H1 (cell line): ENCODE measurements around the gene ZNF385C. TPM values are rescaled to one million over a fixed set of nuclear protein-coding genes. Genes with fewer than 3 reads are reported as not detected.

Experiments
- CTCF ChIA-PET: fragments of 300-600 bp; sonication (Branson Sonifier 250); formaldehyde crosslinking; loops from one replicate; lab custom pipeline; 2021; ENCODE audit not compliant: partially characterized antibody; lab: Charles Lee
- POLR2A ChIA-PET: fragments of 300-600 bp; sonication (Branson Sonifier 250); formaldehyde crosslinking; loops from one replicate; lab custom pipeline; 2021; ENCODE audit warnings: inconsistent platforms; ENCODE audit not compliant: partially characterized antibody; lab: Charles Lee
- DNase-seq, 2 experiments: peaks; one replicate each; pipeline versions ENCODE4 v3.0.0 to v3.0.0-alpha.2; 2010 to 2022; ENCODE audit warnings: low spot score in 2 of 2, low read depth in 1 of 2, mixed read lengths in 1 of 2
- FAIRE-seq: peaks from 2 replicates; lab custom pipeline; 2011; peaks lifted over from hg19 to GRCh38; lab: Jason Lieb, UNC
- H2AFZ ChIP-seq: 2 replicates; pipeline ENCODE4 v1.8.1; 2012; ENCODE audit warnings: low read length, inconsistent platforms
- H2AK5ac ChIP-seq: 2 replicates; pipeline ENCODE4 v1.6.1; 2013; ENCODE audit warnings: low read depth, low read length
- H2BK120ac ChIP-seq: replicated peaks from 2 replicates; pipeline ENCODE3; 2013; ENCODE audit warnings: low read depth, low read length, inconsistent platforms
- H2BK12ac ChIP-seq: 2 replicates; pipeline ENCODE4 v1.6.1; 2013; ENCODE audit warnings: low read depth, low read length
- H2BK15ac ChIP-seq: 2 replicates; pipeline ENCODE4 v1.6.1; 2013; ENCODE audit warnings: low read length
- H2BK20ac ChIP-seq: 2 replicates; pipeline ENCODE4 v1.6.1; 2013; ENCODE audit warnings: low read length
- H2BK5ac ChIP-seq: 2 replicates; pipeline ENCODE4 v1.6.1; 2013; ENCODE audit warnings: low read depth, low read length
- H3K14ac ChIP-seq: 2 replicates; pipeline ENCODE4 v1.6.1; 2013; ENCODE audit warnings: inconsistent platforms; ENCODE audit not compliant: insufficient read length
- H3K18ac ChIP-seq: 2 replicates; pipeline ENCODE4 v1.6.1; 2013; ENCODE audit warnings: low read length; ENCODE audit errors: extremely low read depth
- H3K23ac ChIP-seq: 2 replicates; pipeline ENCODE4 v1.6.1; 2013; ENCODE audit warnings: inconsistent platforms; ENCODE audit not compliant: insufficient read length
- H3K23me2 ChIP-seq: 2 replicates; pipeline ENCODE4 v1.6.1; 2013; ENCODE audit warnings: low read depth, low read length
- H3K27ac ChIP-seq: 2 replicates; pipeline ENCODE4 v1.6.1; 2011; ENCODE audit warnings: low read depth, low read length, inconsistent platforms
- H3K27me3 ChIP-seq, 4 experiments: replicated peaks in 1 of 4; 1 replicate in 1 of 4; 2 replicates in 3 of 4; pipeline versions ENCODE4 v1.6.1 to v1.8.1; 2011 to 2013; ENCODE audit warnings: low read length in 3 of 4, mild to moderate bottlenecking in 3 of 4, inconsistent platforms in 2 of 4, mixed read lengths in 2 of 4, moderate library complexity in 1 of 4; ENCODE audit not compliant: control insufficient read depth in 3 of 4, insufficient read depth in 3 of 4; ENCODE audit errors: extremely low read depth in 1 of 4
- H3K36me3 ChIP-seq, 4 experiments: 2 replicates each; pipeline versions ENCODE4 v1.6.1 to v1.8.1; 2011 to 2013; ENCODE audit warnings: mild to moderate bottlenecking in 4 of 4, low read length in 3 of 4, moderate library complexity in 2 of 4, control low read depth in 1 of 4, inconsistent platforms in 1 of 4; ENCODE audit not compliant: insufficient read depth in 4 of 4, control insufficient read depth in 2 of 4
- H3K4ac ChIP-seq: replicated peaks from 2 replicates; pipeline ENCODE3; 2013; ENCODE audit warnings: low read length, low read depth, mixed read lengths, inconsistent platforms; ENCODE audit not compliant: insufficient read length
- H3K4me1 ChIP-seq, 4 experiments: replicated peaks in 1 of 4; 1 replicate in 1 of 4; 2 replicates in 3 of 4; pipeline versions ENCODE4 v1.6.1 to v1.8.1; 2011 to 2013; ENCODE audit warnings: low read length in 3 of 4, inconsistent platforms in 2 of 4, mixed read lengths in 1 of 4; ENCODE audit not compliant: insufficient read depth in 4 of 4, control insufficient read depth in 3 of 4
- H3K4me2 ChIP-seq, 2 experiments: 2 replicates each; pipeline versions ENCODE4 v1.6.1 to v1.8.1; 2011 to 2013; ENCODE audit warnings: low read depth in 2 of 2, low read length in 2 of 2, control low read depth in 1 of 2, inconsistent platforms in 1 of 2, mild to moderate bottlenecking in 1 of 2; ENCODE audit not compliant: insufficient read depth in 1 of 2
- H3K4me3 ChIP-seq, 4 experiments: fragments of 200-600, 300-600 bp in 1 of 4; sonication (generic), shearing (Covaris generic), sonication (Bioruptor Twin) in 1 of 4; 2 replicates each; pipeline versions ENCODE4 v1.5.1 to v1.8.1; 2011 to 2016; ENCODE audit warnings: low read length in 4 of 4, low read depth in 3 of 4, control low read depth in 2 of 4, inconsistent platforms in 2 of 4, mild to moderate bottlenecking in 2 of 4, mixed read lengths in 1 of 4, moderate library complexity in 1 of 4; ENCODE audit not compliant: insufficient read depth in 2 of 4; ENCODE audit errors: extremely low read depth in 1 of 4
- H3K56ac ChIP-seq: replicated peaks from 2 replicates; pipeline ENCODE3; 2013; ENCODE audit warnings: low read depth, mild to moderate bottlenecking, mixed read lengths, low read length, inconsistent platforms; ENCODE audit not compliant: insufficient read length
- H3K79me1 ChIP-seq: 2 replicates; pipeline ENCODE4 v1.6.1; 2013; ENCODE audit warnings: low read depth, low read length, control low read depth
- H3K79me2 ChIP-seq, 2 experiments: 2 replicates each; pipeline versions ENCODE4 v1.6.1 to v1.8.1; 2012 to 2013; ENCODE audit warnings: low read length in 2 of 2, mild to moderate bottlenecking in 2 of 2, inconsistent platforms in 1 of 2; ENCODE audit not compliant: insufficient read depth in 2 of 2, control insufficient read depth in 1 of 2
- H3K9ac ChIP-seq, 4 experiments: replicated peaks in 1 of 4; 1 replicate in 1 of 4; 2 replicates in 3 of 4; pipeline versions ENCODE4 v1.6.1 to v1.8.1; 2011 to 2013; ENCODE audit warnings: low read depth in 3 of 4, low read length in 3 of 4, control low read depth in 2 of 4, mild to moderate bottlenecking in 2 of 4, moderate library complexity in 2 of 4, inconsistent platforms in 1 of 4; ENCODE audit errors: extremely low read depth in 1 of 4
- H3K9me3 ChIP-seq, 2 experiments: 2 replicates each; pipeline versions ENCODE4 v1.6.1 to v1.8.1; 2012 to 2013; ENCODE audit warnings: mild to moderate bottlenecking in 2 of 2, moderate library complexity in 2 of 2, control low read depth in 1 of 2, inconsistent platforms in 1 of 2, low read depth in 1 of 2, low read length in 1 of 2, mixed read lengths in 1 of 2; ENCODE audit not compliant: insufficient read depth in 2 of 2
- H4K20me1 ChIP-seq, 2 experiments: replicated peaks in 1 of 2; 2 replicates each; pipeline versions ENCODE3 to v1.8.1; 2011 to 2013; ENCODE audit warnings: inconsistent platforms in 2 of 2, low read length in 2 of 2, mild to moderate bottlenecking in 1 of 2; ENCODE audit not compliant: insufficient read depth in 2 of 2, control insufficient read depth in 1 of 2
- H4K5ac ChIP-seq: 2 replicates; pipeline ENCODE4 v1.6.1; 2013; ENCODE audit warnings: low read length, low read depth, mixed read lengths, inconsistent platforms; ENCODE audit not compliant: insufficient read length
- H4K8ac ChIP-seq: 2 replicates; pipeline ENCODE4 v1.8.0; 2013; ENCODE audit warnings: mild to moderate bottlenecking, moderate library complexity, low read length, inconsistent platforms; ENCODE audit not compliant: insufficient read depth; ENCODE audit errors: extremely low read depth
- H4K91ac ChIP-seq: replicated peaks from 2 replicates; pipeline ENCODE3; 2013; ENCODE audit warnings: low read length, mixed read lengths, inconsistent platforms; ENCODE audit not compliant: insufficient read length
- NANOG ChIP-seq: IDR thresholded peaks from 2 replicates; pipeline ENCODE4 v1.6.1; 2011; ENCODE audit warnings: low read length, low read depth, mild to moderate bottlenecking, inconsistent platforms; ENCODE audit not compliant: insufficient read depth, poor library complexity, severe bottlenecking
- NRF1 ChIP-seq: IDR thresholded peaks from 2 replicates; pipeline ENCODE4 v1.6.1; 2011; ENCODE audit warnings: mild to moderate bottlenecking, low read depth, low read length, improper control_type of control experiment
- PHF8 ChIP-seq: fragments of 200-600 bp; sonication (generic); conservative IDR thresholded peaks from 2 replicates; pipeline ENCODE4 v1.7.1; 2012; ENCODE audit warnings: low read depth, mild to moderate bottlenecking, inconsistent platforms, low read length, moderate library complexity
- POLR2AphosphoS5 ChIP-seq: IDR thresholded peaks from 2 replicates; pipeline ENCODE4 v1.6.1; 2011; ENCODE audit warnings: low read depth, low read length
- RBBP5 ChIP-seq: IDR thresholded peaks from 2 replicates; pipeline ENCODE4 v1.7.1; 2012; ENCODE audit warnings: low read depth, mild to moderate bottlenecking, inconsistent platforms, low read length, moderate library complexity, borderline replicate concordance
- RXRA ChIP-seq: IDR thresholded peaks from 2 replicates; pipeline ENCODE4 v1.6.1; 2011; ENCODE audit warnings: low read depth, mild to moderate bottlenecking, low read length, moderate library complexity; ENCODE audit not compliant: insufficient read depth
- SP4 ChIP-seq: IDR thresholded peaks from 2 replicates; pipeline ENCODE4 v1.6.1; 2012; ENCODE audit warnings: low read length, inconsistent platforms
- WGBS, 2 experiments: shearing (Covaris generic) in 1 of 2; methylation state at CpG; one replicate each; pipeline versions ENCODE4 v1.1.6 to v1.1.7; 2013 to 2015; ENCODE audit warnings: low lambda C conversion rate in 2 of 2, mixed read lengths in 2 of 2, inconsistent platforms in 1 of 2, low coverage in 1 of 2, missing lambda C conversion rate in 1 of 2; ENCODE audit not compliant: insufficient replicate concordance in 2 of 2, insufficient coverage in 1 of 2, insufficient read length in 1 of 2; ENCODE audit errors: extremely low coverage in 1 of 2, missing lambda C conversion rate in 1 of 2; 5-methylcytosine and 5-hydroxymethylcytosine counted together
- polyA plus RNA-seq, 7 experiments: library from polyadenylated mRNA; depleted of rRNA in 3 of 7; stranded (reverse) in 5 of 7; unstranded in 2 of 7; fragments of >200 nt in 5 of 7; fragments of 200-250 nt in 2 of 7; gene quantifications; 1 replicate in 5 of 7; 2 replicates in 1 of 7; 4 replicates in 1 of 7; pipeline versions ENCODE4 v1.2.1 to v1.2.3, GENCODE V29; 2011 to 2013; ENCODE audit warnings: missing spikeins in 2 of 7, mixed read lengths in 2 of 7
- total RNA-seq: library from RNA; stranded (reverse); fragmentation: NEBNext Ultra II Directional; extraction: Animal tissue kit (Norgen Biotek cat#: 25700); gene quantifications from 2 replicates; pipeline ENCODE4 v1.2.1, GENCODE V29; 2021
- TF ChIP-seq, protein P1 (sequence below): IDR thresholded peaks from 2 replicates; pipeline ENCODE4 v1.6.1; 2012; ENCODE audit warnings: inconsistent platforms
- TF ChIP-seq, protein P2 (sequence below): IDR thresholded peaks from 2 replicates; pipeline ENCODE4 v1.6.1; 2011; ENCODE audit warnings: low read length, improper control_type of control experiment

Gene ZNF385C
- total and polyA plus RNA-seq, 2 of the 8 experiments (the other 6 are each of a cell fraction or from before 2014, with no cell fraction given), result 3.9 to 6.1 TPM

DNA sequence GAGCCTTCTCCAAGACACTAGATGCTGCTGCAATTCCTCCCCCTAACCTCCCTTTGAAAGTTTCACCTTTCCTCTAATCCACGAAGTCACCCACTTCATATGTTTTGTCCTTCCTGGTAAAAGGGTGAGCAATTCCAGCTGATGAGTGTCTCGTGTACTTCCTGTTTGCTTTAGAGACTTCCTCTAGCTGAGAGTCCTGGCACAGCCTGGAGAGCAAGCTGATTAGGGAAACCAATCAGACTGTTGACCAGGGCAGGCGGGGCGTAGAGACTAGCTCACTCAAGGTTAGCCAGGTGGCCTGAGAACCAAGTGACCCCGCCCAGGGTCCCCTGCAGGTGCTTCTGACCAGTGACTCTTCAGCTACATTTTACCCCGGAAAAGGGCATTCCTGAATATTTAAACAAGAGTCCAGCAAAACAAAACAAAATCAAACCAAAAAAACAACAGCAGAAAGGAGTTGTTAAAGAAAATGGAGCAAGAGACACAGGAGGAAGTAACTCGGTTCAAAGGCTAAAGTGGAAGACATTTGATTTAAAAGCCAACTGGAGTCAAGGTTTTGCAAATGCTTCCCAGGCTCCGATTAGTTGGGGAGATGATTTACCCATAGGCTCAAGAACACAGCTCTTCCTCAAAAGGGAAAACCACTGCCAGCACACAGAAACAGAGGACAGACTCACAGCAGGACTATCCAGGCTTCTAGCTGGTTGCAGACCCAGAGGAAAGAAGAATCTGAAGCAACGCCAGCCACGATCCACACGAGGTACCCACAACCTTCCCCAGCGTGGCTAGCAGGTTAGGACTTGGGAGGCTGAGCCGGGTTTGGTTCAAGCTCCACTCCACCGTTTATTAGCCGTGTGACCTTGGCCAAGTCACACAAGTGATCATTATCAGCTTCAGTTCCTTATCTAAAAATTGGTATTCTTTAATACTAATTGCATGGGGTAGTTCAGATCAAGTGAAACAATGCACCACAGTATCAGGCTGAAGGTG, 37.7 kb upstream of the ZNF385C start:
- peaks cover 2 to 16% of the 10 kb centered on the region in 2 experiments for H4K20me1 ChIP-seq
- no peak overlapping the region for H3K23ac ChIP-seq
- no peak overlapping the region for H2BK120ac ChIP-seq
- H4K8ac ChIP-seq, result no peak overlapping the region
- H2AK5ac ChIP-seq, result no peak overlapping the region
- H3K27me3 ChIP-seq, result no peaks in the 10 kb centered on the region
- H3K4me1 ChIP-seq, result peaks cover 0 to 6% (median under 1%) of the 10 kb centered on the region in 4 experiments; a peak in 3 of 7 replicates
- H2BK15ac ChIP-seq, result no peak overlapping the region
- ChIA-PET POLR2A (interaction anchor here (1.1 to 1.8 kb wide), 4 partner anchors 11 to 16 kb away, joined by 3 to 7 read pairs (median 4); partner anchors contain the start of gene KAT2A), CTCF (interaction anchor here (0.6 to 11.7 kb wide), 15 partner anchors 9 to 381 kb away, joined by 3 to 97 read pairs (median 4); partner anchors contain the start of genes HSPB9, KAT2A and NKIRAS2)
- no peak overlapping the region for H4K91ac ChIP-seq
- WGBS, 2 experiments, result 88% methylated on average over 15 of the region's 15 CpGs; no CpG with 5 or more reads in 1 of the 2 experiments
- no peak overlapping the region for H3K4me3 ChIP-seq
- no peak overlapping the region for H3K9ac ChIP-seq
- no peak overlapping the region for H4K5ac ChIP-seq
- H3K18ac ChIP-seq, result no peak overlapping the region
- no peak overlapping the region for H2AFZ ChIP-seq
- no peaks in the 10 kb centered on the region for H3K9me3 ChIP-seq
- H2BK5ac ChIP-seq, result no peak overlapping the region
- H3K14ac ChIP-seq, result no peak overlapping the region
- no peak overlapping the region for H3K56ac ChIP-seq
- DNase-seq (no peak), FAIRE-seq (no peak)
- H3K23me2 ChIP-seq, result peaks cover 3% of the 10 kb centered on the region; the same call in 1 of the 2 replicates
- no peak overlapping the region for H2BK12ac ChIP-seq
- peaks cover 0 to 57% of the 10 kb centered on the region in 2 experiments; a peak in 2 of 4 replicates for H3K79me2 ChIP-seq
- no peak overlapping the region; a peak in 1 of 4 replicates for H3K4me2 ChIP-seq
- H2BK20ac ChIP-seq, result no peak overlapping the region
- H3K79me1 ChIP-seq, result peaks cover 16% of the 10 kb centered on the region
- no peak overlapping the region for H3K4ac ChIP-seq
- peaks cover 0 to 6% (median 0%) of the 10 kb centered on the region in 4 experiments; a peak in 1 of 8 replicates for H3K36me3 ChIP-seq
- H3K27ac ChIP-seq, result no peak overlapping the region
- TF ChIP-seq, protein P1, sequence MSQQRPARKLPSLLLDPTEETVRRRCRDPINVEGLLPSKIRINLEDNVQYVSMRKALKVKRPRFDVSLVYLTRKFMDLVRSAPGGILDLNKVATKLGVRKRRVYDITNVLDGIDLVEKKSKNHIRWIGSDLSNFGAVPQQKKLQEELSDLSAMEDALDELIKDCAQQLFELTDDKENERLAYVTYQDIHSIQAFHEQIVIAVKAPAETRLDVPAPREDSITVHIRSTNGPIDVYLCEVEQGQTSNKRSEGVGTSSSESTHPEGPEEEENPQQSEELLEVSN, result no peak
- TF ChIP-seq NANOG, result no peak
- TF ChIP-seq RBBP5, result no peak
- no peak for TF ChIP-seq PHF8
- TF ChIP-seq, protein P2, sequence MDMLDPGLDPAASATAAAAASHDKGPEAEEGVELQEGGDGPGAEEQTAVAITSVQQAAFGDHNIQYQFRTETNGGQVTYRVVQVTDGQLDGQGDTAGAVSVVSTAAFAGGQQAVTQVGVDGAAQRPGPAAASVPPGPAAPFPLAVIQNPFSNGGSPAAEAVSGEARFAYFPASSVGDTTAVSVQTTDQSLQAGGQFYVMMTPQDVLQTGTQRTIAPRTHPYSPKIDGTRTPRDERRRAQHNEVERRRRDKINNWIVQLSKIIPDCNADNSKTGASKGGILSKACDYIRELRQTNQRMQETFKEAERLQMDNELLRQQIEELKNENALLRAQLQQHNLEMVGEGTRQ, result no peak
- no peak for TF ChIP-seq RXRA
- no peak for TF ChIP-seq NRF1
- no peak for TF ChIP-seq SP4
- no peak for TF ChIP-seq POLR2AphosphoS5
